ENCODE data around the gene CSTF1. TPM values are rescaled to one million over a fixed set of nuclear protein-coding genes. Genes with fewer than 3 reads are reported as not detected.
A peak's percentile ranks its signal among the peaks of the same experiment; 100 is the strongest.

The CSTF1 gene
- total and polyA plus RNA-seq, 2 of the 4 experiments (the other 2 are of a cell fraction) = 48.8 to 105 TPM

DNA sequence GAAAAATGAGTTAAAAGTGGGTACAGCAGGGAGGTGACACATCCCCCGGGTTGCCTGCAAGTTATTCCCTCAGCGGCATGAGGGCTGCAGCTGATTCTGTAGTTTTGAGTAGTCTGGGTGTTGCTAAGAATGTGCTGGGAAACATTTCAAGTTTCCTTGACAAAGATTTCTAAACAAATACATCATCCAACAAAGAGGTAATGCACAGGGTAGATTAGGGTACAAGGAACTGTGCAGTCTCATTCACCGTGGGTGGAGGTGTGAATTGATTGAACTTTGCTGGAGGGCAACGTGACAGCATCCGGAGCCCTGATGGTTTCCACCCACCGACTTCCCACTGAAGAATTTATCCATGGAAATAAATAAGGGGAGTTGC is 41.4 kb downstream of the CSTF1 start:
- H4K91ac ChIP-seq (ENCODE audit: insufficient read depth, low read depth, low read length) = peak overlapping the region; percentile 93
- no peak overlapping the region for H3K4me2 ChIP-seq (ENCODE audit: low read depth, low read length)
- no TSS peak for BruUV-seq (replicated peaks)
- H3K4me1 ChIP-seq (ENCODE audit: control insufficient read depth, insufficient read depth, low read length) = peaks cover 34% of the 10 kb centered on the region
- ChIA-PET POLR2A (ENCODE audit: unreplicated experiment) (interaction anchor here (1.0 to 1.2 kb wide), 2 partner anchors 19 to 21 kb away, joined by 3 to 5 read pairs; no protein-coding TSS in a partner anchor), CTCF (interaction anchor here (0.7 to 1.5 kb wide), 2 partner anchors 15 to 75 kb away, joined by 3 to 4 read pairs; no protein-coding TSS in a partner anchor)
- no peak; the same call in 1 of the 2 replicates for TF ChIP-seq POLR2A (IDR thresholded peaks at IDR 0.05; ENCODE audit: low read depth, low read length)
- TF ChIP-seq CEBPB (IDR thresholded peaks at IDR 0.05; ENCODE audit: low read depth, low read length) = peak; percentile 1; the same call in 1 of the 2 replicates
- TF ChIP-seq FOS (IDR thresholded peaks at IDR 0.05; ENCODE audit: low read depth, low read length) = peak; percentile 7; the same call in 1 of the 2 replicates
- no peak for TF ChIP-seq CHD1 (IDR thresholded peaks at IDR 0.05; ENCODE audit: low read depth, low read length)
- TF ChIP-seq, protein P1, sequence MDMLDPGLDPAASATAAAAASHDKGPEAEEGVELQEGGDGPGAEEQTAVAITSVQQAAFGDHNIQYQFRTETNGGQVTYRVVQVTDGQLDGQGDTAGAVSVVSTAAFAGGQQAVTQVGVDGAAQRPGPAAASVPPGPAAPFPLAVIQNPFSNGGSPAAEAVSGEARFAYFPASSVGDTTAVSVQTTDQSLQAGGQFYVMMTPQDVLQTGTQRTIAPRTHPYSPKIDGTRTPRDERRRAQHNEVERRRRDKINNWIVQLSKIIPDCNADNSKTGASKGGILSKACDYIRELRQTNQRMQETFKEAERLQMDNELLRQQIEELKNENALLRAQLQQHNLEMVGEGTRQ (IDR thresholded peaks at IDR 0.05; ENCODE audit: low read depth, low read length) = 0 out of 2 replicates have a peak, but pooled peaks have one; percentile 4
- TF ChIP-seq MAFK (IDR thresholded peaks at IDR 0.05; ENCODE audit: low read depth, low read length) = 0 out of 2 replicates have a peak, but pooled peaks have one; percentile 24
- TF ChIP-seq, protein P2, sequence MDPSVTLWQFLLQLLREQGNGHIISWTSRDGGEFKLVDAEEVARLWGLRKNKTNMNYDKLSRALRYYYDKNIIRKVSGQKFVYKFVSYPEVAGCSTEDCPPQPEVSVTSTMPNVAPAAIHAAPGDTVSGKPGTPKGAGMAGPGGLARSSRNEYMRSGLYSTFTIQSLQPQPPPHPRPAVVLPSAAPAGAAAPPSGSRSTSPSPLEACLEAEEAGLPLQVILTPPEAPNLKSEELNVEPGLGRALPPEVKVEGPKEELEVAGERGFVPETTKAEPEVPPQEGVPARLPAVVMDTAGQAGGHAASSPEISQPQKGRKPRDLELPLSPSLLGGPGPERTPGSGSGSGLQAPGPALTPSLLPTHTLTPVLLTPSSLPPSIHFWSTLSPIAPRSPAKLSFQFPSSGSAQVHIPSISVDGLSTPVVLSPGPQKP (IDR thresholded peaks at IDR 0.05; ENCODE audit: borderline replicate concordance, low read depth, low read length) = no peak
- peak; percentile 79 for TF ChIP-seq NFE2L2 (IDR thresholded peaks at IDR 0.05; ENCODE audit: low read depth, low read length)
- peak; percentile 78; the same call in 1 of the 2 replicates for TF ChIP-seq BHLHE40 (IDR thresholded peaks at IDR 0.05; ENCODE audit: low read depth, low read length)
- no peak for TF ChIP-seq SMC3 (IDR thresholded peaks at IDR 0.05; ENCODE audit: low read depth, low read length)
- peak overlapping the region; percentile 100; the same call in 1 of the 2 replicates for H4K5ac ChIP-seq (ENCODE audit: low read depth, low read length)
- peaks cover 10% of the 10 kb centered on the region; the same call in 1 of the 2 replicates for H3K36me3 ChIP-seq (ENCODE audit: control insufficient read depth, insufficient read depth, low read length)
- H2AK5ac ChIP-seq (ENCODE audit: low read depth, low read length) = peak overlapping the region; percentile 99
- ATAC-seq (ENCODE audit: low read depth) (peak; percentile 50), DNase-seq (peak; percentile 94)
- dilution Hi-C loops (cut with HindIII; ENCODE audit: low sequenced_read_pairs, unreplicated experiment) (no loop called here), intact Hi-C loops (cut with micrococcal nuclease) (no loop called here), in situ Hi-C loops (cut with MboI; ENCODE audit: low sequenced_read_pairs) (no loop called here)
- peak overlapping the region; percentile 99; the same call in 2 of the 3 replicates for H2BK15ac ChIP-seq (ENCODE audit: low read depth, low read length)
- H4K20me1 ChIP-seq (ENCODE audit: insufficient read depth, low read length) = no peaks in the 10 kb centered on the region
- peak overlapping the region; percentile 59; the same call in 1 of the 2 replicates for H3K9ac ChIP-seq (ENCODE audit: low read depth, low read length)
- peak overlapping the region; percentile 95 for H3K14ac ChIP-seq (replicated peaks; ENCODE audit: low read depth, low read length)
- no peaks in the 10 kb centered on the region for H3K9me3 ChIP-seq (ENCODE audit: control insufficient read depth, insufficient read depth, low read length)
- H3K56ac ChIP-seq (ENCODE audit: extremely low read depth, insufficient read depth, low read length) = peak overlapping the region; percentile 94
- peak overlapping the region; percentile 91 for H2BK120ac ChIP-seq (ENCODE audit: low read depth, low read length)
- no CpG with 5 or more reads among the region's 6 CpGs for WGBS, 2 experiments (ENCODE audit: extremely low coverage in 2 of 2, insufficient read length in 1 of 2)
- H3K9me1 ChIP-seq (ENCODE audit: insufficient read depth, low read length) = peaks cover 26% of the 10 kb centered on the region
- no peaks in the 10 kb centered on the region for H3K27me3 ChIP-seq (ENCODE audit: control insufficient read depth, insufficient read depth, low read length)
- H3K18ac ChIP-seq (ENCODE audit: low read depth, low read length) = peak overlapping the region; percentile 99
- peak overlapping the region; percentile 96 to 98 for H4K8ac ChIP-seq (ENCODE audit: low read depth in 2 of 2, low read length in 2 of 2)
- H2AFZ ChIP-seq (replicated peaks; ENCODE audit: low read length, poor library complexity) = peak overlapping the region; percentile 5
- H3K4me3 ChIP-seq (ENCODE audit: insufficient read depth, low read depth, low read length) = no peak overlapping the region
- peak overlapping the region; percentile 100 for H3K27ac ChIP-seq (ENCODE audit: insufficient read depth, low read length)
- peak overlapping the region; percentile 26 for H2AK9ac ChIP-seq (replicated peaks; ENCODE audit: low read depth, low read length, poor library complexity)
- H2BK5ac ChIP-seq (ENCODE audit: low read depth, low read length, poor library complexity, severe bottlenecking) = peak overlapping the region; percentile 87
- H2BK20ac ChIP-seq (ENCODE audit: low read depth, low read length) = peak overlapping the region; percentile 71
- peak overlapping the region; percentile 98 for H3K4ac ChIP-seq (ENCODE audit: low read depth, low read length)
- H3K23ac ChIP-seq (ENCODE audit: low read depth, low read length) = peak overlapping the region; percentile 88
- H3K79me1 ChIP-seq (ENCODE audit: low read depth in 1 of 2, low read length in 2 of 2) = peaks cover 15 to 55% of the 10 kb centered on the region in 2 experiments; a peak in 3 of 4 replicates
